HG02981 (cell line): ENCODE results near the gene UBC.
"Not testable (repeated sequence)": the region's sequence is repeated elsewhere in the genome, so short reads cannot be mapped to it uniquely, and the experiment has no call there.

Source experiments
- ATAC-seq: cut with Tn5 transposase; IDR thresholded peaks from one replicate; pipeline ENCODE4 v1.9.1; 2021; ENCODE audit warnings: mild to moderate bottlenecking, moderate library complexity; ENCODE audit not compliant: unreplicated experiment

The UBC gene

GRCh38 chr12:124893792-124894516 is 20.5 kb downstream of the UBC start:
- peak; percentile 59 for ATAC-seq

- no peak for ATAC-seq
Observed at GRCh38 chr12:124888260-124888659, 26.2 kb downstream of the UBC start.

GRCh38 chr12:124887766-124888165 is 26.7 kb downstream of the UBC start:
- ATAC-seq: not testable (repeated sequence)

DNA sequence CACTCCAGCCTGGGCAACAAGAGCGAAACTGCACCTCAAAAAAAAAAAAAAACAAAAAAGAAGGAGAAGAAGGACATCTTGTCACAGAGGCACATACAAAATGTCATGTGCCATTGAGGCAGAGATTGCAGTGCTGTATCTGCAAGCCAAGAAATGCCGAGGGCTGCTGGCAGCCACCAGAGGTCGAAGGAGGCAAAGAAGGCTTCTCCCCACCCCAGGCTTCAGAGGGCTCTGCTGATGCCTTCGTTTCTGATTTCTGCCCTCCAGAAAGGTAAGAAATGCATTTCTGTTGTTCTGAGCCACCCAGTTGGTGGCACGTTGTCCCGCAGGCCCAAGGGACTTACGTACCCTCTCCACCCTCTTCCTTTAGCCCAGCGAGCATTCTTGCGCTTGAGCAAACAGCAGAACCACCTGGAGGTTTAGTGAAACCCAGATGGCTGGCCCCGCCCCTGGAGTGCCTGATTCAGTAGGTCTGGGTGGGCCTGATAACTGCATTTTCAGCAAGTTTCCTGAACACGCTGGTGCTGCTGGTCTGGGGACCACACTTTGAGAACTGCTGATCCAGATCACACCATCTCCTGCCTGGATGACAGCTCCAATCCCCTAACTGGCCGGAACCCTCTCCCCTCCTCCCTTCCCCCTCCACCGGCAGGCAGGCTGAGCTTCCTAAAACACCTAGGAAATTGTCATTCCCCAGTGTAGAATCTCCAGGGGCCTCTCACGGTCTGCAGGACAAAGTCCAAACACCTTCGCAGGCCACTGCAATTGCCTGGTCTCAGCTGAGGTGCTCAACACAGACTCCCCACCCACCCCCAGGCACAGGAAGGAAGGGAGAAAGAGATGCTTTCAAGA is 29.6 kb downstream of the UBC start:
- peak; percentile 66 for ATAC-seq

GRCh38 chr12:124883263-124884130 is 31.0 kb downstream of the UBC start:
- no peak for ATAC-seq

- ATAC-seq: no peak
Observed at GRCh38 chr12:124881123-124881522, 33.3 kb downstream of the UBC start.

DNA sequence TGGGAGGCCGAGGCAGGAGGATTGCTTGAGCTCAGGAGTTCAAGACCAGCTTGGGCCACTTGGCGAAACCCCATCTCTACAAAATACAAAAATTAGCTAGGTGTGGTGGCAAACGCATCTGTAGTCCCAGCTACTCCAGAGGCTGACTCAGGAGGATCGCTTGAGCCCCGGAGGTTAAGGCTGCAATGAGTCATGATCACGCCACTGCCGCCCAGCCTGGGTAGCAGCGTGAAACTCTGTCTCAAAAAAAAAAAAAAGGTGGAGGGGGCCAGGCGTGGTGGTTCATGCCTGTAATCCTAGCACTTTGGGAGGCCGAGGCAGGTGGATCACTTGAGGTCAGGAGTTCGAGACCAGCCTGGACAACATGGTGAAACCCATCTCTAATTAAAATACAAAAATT is 34.1 kb downstream of the UBC start:
- ATAC-seq: not testable (repeated sequence)

DNA sequence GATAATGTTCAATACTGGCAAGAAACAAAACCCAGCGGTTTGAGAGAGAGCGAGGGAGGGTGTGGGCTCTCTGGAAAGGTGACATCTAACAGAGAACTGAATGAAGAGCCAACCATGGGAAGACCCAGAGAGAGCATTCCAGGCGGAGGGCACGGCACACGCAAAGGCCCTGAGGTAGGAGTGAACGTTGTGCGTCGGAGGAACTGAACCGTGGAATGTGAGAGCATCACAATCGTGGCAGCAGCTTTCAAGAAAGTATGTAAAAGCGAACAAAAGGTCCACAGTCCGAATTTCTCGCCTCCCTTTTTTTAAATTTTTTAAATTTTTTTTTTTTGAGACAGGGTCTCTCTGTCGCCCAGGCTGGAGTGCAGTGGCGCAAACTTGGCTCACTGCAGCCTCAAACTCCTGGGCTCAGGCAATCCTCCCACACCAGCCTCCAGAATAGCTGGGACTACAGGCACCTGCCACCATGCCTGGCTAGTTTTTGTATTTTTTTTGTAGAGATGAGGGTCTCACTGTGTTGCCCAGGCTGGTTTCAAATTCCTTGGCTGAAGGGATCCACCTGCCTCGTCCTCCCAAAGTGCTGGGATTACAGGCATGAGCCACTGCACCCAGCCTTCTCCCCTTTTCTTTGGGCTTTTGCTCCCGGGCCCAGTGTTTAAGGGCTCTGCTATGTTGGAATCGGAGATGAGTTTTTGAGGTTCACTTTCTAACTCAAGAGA is 35.5 kb downstream of the UBC start:
- ATAC-seq: no peak

- no peak for ATAC-seq
Observed at GRCh38 chr12:124877423-124877822, 37.0 kb downstream of the UBC start.

DNA sequence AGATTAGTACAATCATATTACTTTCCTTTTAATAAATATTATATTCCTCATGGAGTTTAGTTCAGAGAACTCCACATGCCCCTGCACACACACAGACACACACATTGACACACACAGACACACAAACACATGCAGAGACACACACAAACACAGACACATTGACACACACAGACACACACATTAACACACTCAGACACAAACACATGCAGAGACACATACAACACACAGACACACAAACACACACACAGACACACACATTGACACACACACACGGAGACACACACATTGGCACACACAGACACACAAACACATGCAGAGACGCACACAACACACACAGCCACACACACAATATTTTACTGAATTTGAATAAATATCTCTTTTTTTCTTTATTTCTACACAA is 38.3 kb downstream of the UBC start:
- no peak for ATAC-seq

GRCh38 chr12:124875803-124876132 is 38.7 kb downstream of the UBC start:
- ATAC-seq: no peak

DNA sequence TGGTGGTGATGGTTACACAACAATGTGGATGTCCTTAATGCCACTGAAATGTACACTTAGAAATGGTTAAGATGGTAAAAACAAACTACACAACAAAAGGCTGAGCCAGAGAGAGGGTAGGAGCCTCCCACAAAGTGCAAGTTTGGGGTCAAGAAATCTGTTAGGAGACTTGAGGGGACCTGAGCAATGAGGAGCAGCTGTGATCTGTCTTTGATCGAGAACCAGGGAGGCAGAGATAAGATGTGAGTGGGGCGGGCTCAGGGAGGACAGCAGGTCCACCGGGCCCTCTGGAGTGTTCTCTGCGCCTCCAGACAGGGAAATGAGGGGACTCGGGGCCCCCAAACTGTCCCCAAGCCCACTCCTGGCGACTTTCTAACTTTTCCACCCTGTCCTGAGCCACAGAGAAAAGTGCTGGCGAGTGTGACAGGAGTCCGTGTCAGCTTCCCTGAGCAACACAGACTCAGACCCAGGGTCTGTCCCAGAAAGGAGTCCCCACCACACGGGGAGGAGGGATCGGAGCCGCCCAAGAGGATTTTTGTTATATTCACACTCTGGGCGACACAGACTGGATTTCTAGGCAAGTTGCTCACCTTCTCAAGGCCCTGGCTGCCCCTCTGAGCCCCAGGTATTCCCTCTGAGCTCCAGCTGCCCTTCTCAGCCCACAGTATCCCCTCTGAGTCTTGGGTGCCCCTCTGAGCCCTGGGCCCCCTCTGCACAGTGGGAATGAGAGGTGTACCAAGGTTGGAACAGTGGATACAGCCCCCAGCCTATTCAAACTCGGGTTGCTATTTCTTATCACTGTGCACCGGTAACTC is 39.3 kb downstream of the UBC start:
- no peak for ATAC-seq

- ATAC-seq: no peak
Observed at GRCh38 chr12:124874188-124874587, 40.3 kb downstream of the UBC start.

GRCh38 chr12:124872068-124872719 is 42.3 kb downstream of the UBC start:
- no peak for ATAC-seq

DNA sequence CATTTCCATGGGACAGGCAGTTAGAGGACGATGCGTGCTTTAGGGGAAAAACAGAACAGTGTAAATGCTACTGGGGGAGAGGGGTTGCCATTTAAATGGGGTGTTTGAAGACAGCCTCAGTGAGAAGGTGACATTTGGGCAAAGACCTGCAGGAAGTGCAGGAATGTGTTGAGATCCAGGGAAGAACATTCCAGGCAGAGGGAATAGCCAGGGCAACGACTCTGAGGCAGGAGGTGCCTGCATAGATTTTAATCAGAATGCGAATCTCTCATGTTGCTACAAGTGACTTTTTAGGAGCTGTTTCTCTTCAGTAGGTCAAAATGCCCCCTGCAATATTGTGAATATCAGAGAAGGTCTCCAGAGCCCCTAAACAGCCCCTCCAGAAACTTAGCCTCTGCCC is 43.2 kb downstream of the UBC start:
- no peak for ATAC-seq

DNA sequence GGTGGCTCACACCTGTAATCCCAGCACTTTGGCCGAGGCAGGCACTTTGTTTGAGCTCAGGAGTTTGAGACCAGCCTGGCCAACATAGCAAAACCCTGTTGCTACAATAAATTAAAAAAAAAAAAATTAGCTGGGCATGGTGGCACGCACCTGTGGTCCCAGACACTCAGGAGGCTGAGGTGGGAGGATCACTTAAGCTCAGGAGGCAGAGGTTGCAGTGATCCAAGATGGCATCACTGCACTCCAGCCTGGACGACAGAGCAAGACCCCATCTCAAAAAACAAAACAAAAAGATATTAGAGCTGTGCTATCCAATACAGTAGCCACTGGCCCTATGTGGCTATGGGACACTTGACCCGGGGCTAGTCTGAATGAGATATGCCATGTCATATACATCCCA is 43.9 kb downstream of the UBC start:
- ATAC-seq: no peak

DNA sequence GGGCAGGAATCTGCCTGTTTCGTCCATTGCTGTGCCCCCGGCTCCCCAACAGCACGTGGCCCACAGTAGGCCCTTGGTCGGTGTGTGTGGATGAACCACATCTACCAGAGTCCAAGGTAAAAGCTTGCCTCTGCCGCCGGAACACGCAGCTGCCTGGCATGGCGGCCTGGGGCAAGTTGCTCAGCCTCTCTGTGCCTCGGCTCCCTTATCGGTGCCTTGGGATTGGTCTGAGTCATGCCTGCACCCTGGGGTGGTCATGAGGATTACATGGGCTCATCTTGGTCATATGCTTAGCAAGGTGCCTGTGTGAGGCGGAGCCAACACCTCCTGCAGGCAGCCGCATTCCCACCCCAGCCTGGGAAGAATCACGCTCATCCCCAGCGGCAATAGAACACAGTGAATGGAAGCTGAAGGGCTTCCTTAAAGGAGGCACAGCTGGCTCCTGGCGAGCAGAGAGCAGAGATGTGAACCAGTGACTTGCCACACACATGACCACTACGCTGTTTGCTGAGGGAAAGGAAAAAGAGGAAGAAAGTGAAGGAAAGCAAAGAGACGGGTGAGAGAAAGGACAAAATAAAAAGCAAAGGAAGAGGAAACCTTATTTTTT is 45.3 kb downstream of the UBC start:
- no peak for ATAC-seq

DNA sequence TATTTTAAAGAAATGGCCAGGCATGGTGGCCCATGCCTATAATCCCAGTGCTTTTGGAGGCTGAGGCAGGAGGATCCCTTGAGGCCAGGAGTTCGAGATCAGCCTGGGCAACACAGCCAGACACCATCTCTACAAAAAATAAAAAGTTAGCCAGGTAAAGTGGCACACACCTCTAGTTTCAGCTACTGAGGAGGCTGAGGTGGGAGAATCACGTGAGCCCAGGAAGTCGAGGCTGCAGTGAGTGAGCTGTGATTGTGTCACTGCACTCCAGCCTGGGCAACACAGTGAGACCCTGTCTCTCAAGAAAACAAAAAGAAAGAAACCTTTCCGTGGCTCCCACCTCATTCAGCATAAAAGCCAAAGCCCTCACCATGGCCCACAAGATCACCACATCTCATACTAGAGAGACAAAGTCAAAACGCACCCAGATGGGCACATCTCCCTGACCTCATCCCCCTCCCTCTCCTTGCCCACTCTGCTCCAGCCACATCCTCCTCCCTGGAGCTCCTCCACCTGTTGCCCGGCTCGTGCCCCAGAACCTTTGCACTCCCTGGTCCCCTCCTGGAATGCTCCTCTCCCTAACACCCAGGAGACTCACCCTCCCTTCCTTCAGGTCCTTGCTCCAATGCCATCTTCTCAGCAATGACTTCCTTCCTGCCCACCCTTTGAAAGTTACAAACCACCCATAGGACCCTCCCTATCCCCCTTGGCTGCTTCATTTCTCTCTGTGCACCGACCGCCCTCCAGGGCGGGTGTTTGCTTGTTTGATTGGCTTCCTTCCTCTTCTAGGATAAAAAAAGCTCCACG is 46.0 kb downstream of the UBC start:
- ATAC-seq: no peak
